GM12878 (cell line): ENCODE data around the gene WNT9A.
"Not testable (repeated sequence)": the region's sequence is repeated elsewhere in the genome, so short reads cannot be mapped to it uniquely, and the experiment has no call there.

Experiments used
- BMI1 ChIP-seq: fragments of 450-650 bp; IDR thresholded peaks from 2 replicates; pipeline ENCODE4 v1.6.1; 2016; ENCODE audit warnings: mild to moderate bottlenecking, moderate library complexity, borderline replicate concordance
- BRCA1 ChIP-seq: IDR thresholded peaks from 2 replicates; pipeline ENCODE4 v1.6.1; 2011; ENCODE audit warnings: low read depth, low read length, improper control_type of control experiment
- CEBPB ChIP-seq, 2 experiments: fragments of 150-350 bp in 1 of 2; IDR thresholded peaks; 2 replicates each; pipeline ENCODE4 v1.6.1; 2012 to 2014; ENCODE audit warnings: low read depth in 2 of 2, low read length in 2 of 2, borderline replicate concordance in 1 of 2, inconsistent platforms in 1 of 2
- DPF2 ChIP-seq: fragments of 450-650 bp; IDR thresholded peaks from 2 replicates; pipeline ENCODE4 v1.6.1; 2017; ENCODE audit warnings: mild to moderate bottlenecking
- GABPA ChIP-seq: IDR thresholded peaks from 2 replicates; pipeline ENCODE4 v1.6.1; 2014; ENCODE audit warnings: antibody characterized with exemption, low read depth, mild to moderate bottlenecking, inconsistent platforms
- IKZF1 ChIP-seq: fragments of 450-650 bp; conservative IDR thresholded peaks from 2 replicates; pipeline ENCODE4 v1.6.1; 2017; ENCODE audit warnings: antibody characterized with exemption, mild to moderate bottlenecking
- JUND ChIP-seq: IDR thresholded peaks from 2 replicates; pipeline ENCODE4 v1.6.1; 2012; ENCODE audit warnings: low read depth, mild to moderate bottlenecking, low read length, improper control_type of control experiment, moderate library complexity
- KDM1A ChIP-seq: fragments of 200-600 bp; sonication (generic); IDR thresholded peaks from 2 replicates; pipeline ENCODE4 v1.6.1; 2016; ENCODE audit warnings: borderline replicate concordance
- MTA2 ChIP-seq: fragments of 450-650 bp; IDR thresholded peaks from 2 replicates; pipeline ENCODE4 v1.6.1; 2016; ENCODE audit warnings: low read depth, mild to moderate bottlenecking, moderate library complexity
- NFYB ChIP-seq: IDR thresholded peaks from 2 replicates; pipeline ENCODE4 v1.6.1; 2011; ENCODE audit warnings: low read depth, mild to moderate bottlenecking, low read length, improper control_type of control experiment, moderate library complexity; ENCODE audit not compliant: insufficient read depth
- RAD51 ChIP-seq: fragments of 450-650 bp; IDR thresholded peaks from 2 replicates; pipeline ENCODE4 v1.6.1; 2016; ENCODE audit warnings: moderate library complexity, mild to moderate bottlenecking, inconsistent platforms
- TF ChIP-seq, protein P1 (sequence below), 3 experiments: IDR thresholded peaks in 2 of 3; conservative IDR thresholded peaks in 1 of 3; 2 replicates each; pipeline ENCODE4 v1.5.1; 2011; ENCODE audit warnings: low read depth in 3 of 3, low read length in 3 of 3, mild to moderate bottlenecking in 3 of 3, control low read depth in 2 of 3, moderate library complexity in 2 of 3, inconsistent platforms in 1 of 3, mixed read lengths in 1 of 3; ENCODE audit not compliant: control insufficient read depth in 2 of 3, insufficient read depth in 1 of 3; ENCODE audit errors: extremely low read depth in 1 of 3

- not testable (repeated sequence) for TF ChIP-seq NFYB; GABPA; MTA2; CEBPB (IDR thresholded peaks at IDR 0.05; ENCODE audit: borderline replicate concordance in 1 of 2, low read depth in 2 of 2, low read length in 2 of 2); KDM1A; RAD51; BRCA1; BMI1; IKZF1; DPF2; JUND
- TF ChIP-seq, protein P1, sequence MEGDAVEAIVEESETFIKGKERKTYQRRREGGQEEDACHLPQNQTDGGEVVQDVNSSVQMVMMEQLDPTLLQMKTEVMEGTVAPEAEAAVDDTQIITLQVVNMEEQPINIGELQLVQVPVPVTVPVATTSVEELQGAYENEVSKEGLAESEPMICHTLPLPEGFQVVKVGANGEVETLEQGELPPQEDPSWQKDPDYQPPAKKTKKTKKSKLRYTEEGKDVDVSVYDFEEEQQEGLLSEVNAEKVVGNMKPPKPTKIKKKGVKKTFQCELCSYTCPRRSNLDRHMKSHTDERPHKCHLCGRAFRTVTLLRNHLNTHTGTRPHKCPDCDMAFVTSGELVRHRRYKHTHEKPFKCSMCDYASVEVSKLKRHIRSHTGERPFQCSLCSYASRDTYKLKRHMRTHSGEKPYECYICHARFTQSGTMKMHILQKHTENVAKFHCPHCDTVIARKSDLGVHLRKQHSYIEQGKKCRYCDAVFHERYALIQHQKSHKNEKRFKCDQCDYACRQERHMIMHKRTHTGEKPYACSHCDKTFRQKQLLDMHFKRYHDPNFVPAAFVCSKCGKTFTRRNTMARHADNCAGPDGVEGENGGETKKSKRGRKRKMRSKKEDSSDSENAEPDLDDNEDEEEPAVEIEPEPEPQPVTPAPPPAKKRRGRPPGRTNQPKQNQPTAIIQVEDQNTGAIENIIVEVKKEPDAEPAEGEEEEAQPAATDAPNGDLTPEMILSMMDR (IDR thresholded peaks at IDR 0.05 in 2 of 3, conservative IDR thresholded peaks at IDR 0.05 in 1 of 3; ENCODE audit: control insufficient read depth in 2 of 3, extremely low read depth in 1 of 3, insufficient read depth in 1 of 3, low read depth in 3 of 3, low read length in 3 of 3): not testable (repeated sequence)
Observed at GRCh38 chr1:227966733-227967132, 19.0 kb upstream of the WNT9A start.
